BLaER1 (cell line): ENCODE results near the gene KCNV2.
"Not testable (repeated sequence)": the region's sequence is repeated elsewhere in the genome, so short reads cannot be mapped to it uniquely, and the experiment has no call there.

Experiments
- H3K27ac ChIP-seq: shearing (Covaris generic); formaldehyde crosslinking; 2 replicates; pipeline ENCODE4 v1.8.1; 2022
- H3K27me3 ChIP-seq: shearing (Covaris generic); formaldehyde crosslinking; 2 replicates; pipeline ENCODE4 v1.8.1; 2022
- H3K36me3 ChIP-seq: shearing (Covaris generic); formaldehyde crosslinking; 2 replicates; pipeline ENCODE4 v1.8.1; 2022
- H3K4me1 ChIP-seq: shearing (Covaris generic); formaldehyde crosslinking; 2 replicates; pipeline ENCODE4 v1.8.1; 2022
- H3K4me2 ChIP-seq: shearing (Covaris generic); formaldehyde crosslinking; 2 replicates; pipeline ENCODE4 v1.8.1; 2022
- H3K4me3 ChIP-seq: shearing (Covaris generic); formaldehyde crosslinking; 2 replicates; pipeline ENCODE4 v1.8.1; 2022
- H3K9ac ChIP-seq: shearing (Covaris generic); formaldehyde crosslinking; 2 replicates; pipeline ENCODE4 v1.8.1; 2022
- H3K9me3 ChIP-seq: shearing (Covaris generic); formaldehyde crosslinking; 2 replicates; pipeline ENCODE4 v1.8.1; 2022
- H4K20me1 ChIP-seq: shearing (Covaris generic); formaldehyde crosslinking; 2 replicates; pipeline ENCODE4 v1.8.1; 2022
- Cebpa-rat ChIP-seq: shearing (Covaris generic); IDR thresholded peaks from 2 replicates; pipeline ENCODE4 v1.8.1; 2022

KCNV2 gene

GRCh38 chr9:2691212-2691611, 26.1 kb upstream of the KCNV2 start:
- Histone ChIP-seq H3K4me1 (no peaks in the 10 kb centered on the region), H3K27ac (no peak overlapping the region), H3K4me3 (no peak overlapping the region), H3K4me2 (no peak overlapping the region), H3K9ac (no peak overlapping the region), H3K36me3 (no peaks in the 10 kb centered on the region), H4K20me1 (no peaks in the 10 kb centered on the region), H3K27me3 (no peaks in the 10 kb centered on the region), H3K9me3 (no peaks in the 10 kb centered on the region)
- no peak for TF ChIP-seq Cebpa-rat

- no peak overlapping the region for H3K27ac ChIP-seq
- no peak overlapping the region for H3K4me3 ChIP-seq
- H3K27me3 ChIP-seq, result no peaks in the 10 kb centered on the region
- H3K9me3 ChIP-seq, result no peaks in the 10 kb centered on the region
- no peaks in the 10 kb centered on the region for H3K4me1 ChIP-seq
- H4K20me1 ChIP-seq, result no peaks in the 10 kb centered on the region
- TF ChIP-seq Cebpa-rat, result no peak
- H3K9ac ChIP-seq, result no peak overlapping the region
- H3K4me2 ChIP-seq, result no peak overlapping the region
- no peaks in the 10 kb centered on the region for H3K36me3 ChIP-seq
Measured at GRCh38 chr9:2691626-2692025, 25.7 kb upstream of the KCNV2 start.

GRCh38 chr9:2693056-2693455, 24.3 kb upstream of the KCNV2 start:
- Histone ChIP-seq H3K9me3 (no peaks in the 10 kb centered on the region), H3K9ac (no peak overlapping the region)
- no peak for TF ChIP-seq Cebpa-rat

GRCh38 chr9:2697492-2697891, 19.8 kb upstream of the KCNV2 start:
- no peaks in the 10 kb centered on the region for H3K27me3 ChIP-seq
- H3K36me3 ChIP-seq, result no peaks in the 10 kb centered on the region
- H4K20me1 ChIP-seq, result no peaks in the 10 kb centered on the region
- no peaks in the 10 kb centered on the region for H3K9me3 ChIP-seq
- TF ChIP-seq Cebpa-rat, result no peak
- no peak overlapping the region for H3K27ac ChIP-seq
- H3K4me2 ChIP-seq, result no peak overlapping the region
- no peak overlapping the region for H3K4me3 ChIP-seq
- no peak overlapping the region for H3K9ac ChIP-seq
- H3K4me1 ChIP-seq, result no peaks in the 10 kb centered on the region

More at GRCh38 chr9:2693056-2693455, 24.3 kb upstream of the KCNV2 start:
- H4K20me1 ChIP-seq, result no peaks in the 10 kb centered on the region
- H3K27ac ChIP-seq, result no peak overlapping the region
- H3K4me2 ChIP-seq, result no peak overlapping the region
- no peak overlapping the region for H3K4me3 ChIP-seq
- no peaks in the 10 kb centered on the region for H3K27me3 ChIP-seq
- H3K36me3 ChIP-seq, result no peaks in the 10 kb centered on the region
- H3K4me1 ChIP-seq, result no peaks in the 10 kb centered on the region

- Histone ChIP-seq H3K36me3 (no peaks in the 10 kb centered on the region), H3K27ac (no peak overlapping the region), H3K9ac (no peak overlapping the region), H3K4me2 (no peak overlapping the region), H3K4me3 (no peak overlapping the region), H4K20me1 (no peaks in the 10 kb centered on the region), H3K9me3 (no peaks in the 10 kb centered on the region), H3K27me3 (no peaks in the 10 kb centered on the region), H3K4me1 (no peaks in the 10 kb centered on the region)
- TF ChIP-seq Cebpa-rat, result no peak
Measured at GRCh38 chr9:2700398-2700797, 16.9 kb upstream of the KCNV2 start.

GRCh38 chr9:2700909-2701550, 16.3 kb upstream of the KCNV2 start:
- Histone ChIP-seq H3K27me3 (no peaks in the 10 kb centered on the region), H4K20me1 (no peaks in the 10 kb centered on the region), H3K4me1 (no peaks in the 10 kb centered on the region), H3K27ac (no peak overlapping the region), H3K4me3 (no peak overlapping the region), H3K4me2 (no peak overlapping the region), H3K36me3 (no peaks in the 10 kb centered on the region), H3K9ac (no peak overlapping the region), H3K9me3 (no peaks in the 10 kb centered on the region)
- TF ChIP-seq Cebpa-rat, result no peak

- Histone ChIP-seq H3K9me3 (no peaks in the 10 kb centered on the region), H3K36me3 (no peaks in the 10 kb centered on the region), H4K20me1 (no peaks in the 10 kb centered on the region), H3K27me3 (no peaks in the 10 kb centered on the region), H3K4me1 (no peaks in the 10 kb centered on the region), H3K4me3 (no peak overlapping the region), H3K9ac (no peak overlapping the region), H3K4me2 (no peak overlapping the region), H3K27ac (no peak overlapping the region)
- no peak for TF ChIP-seq Cebpa-rat
Measured at GRCh38 chr9:2704504-2704903, 12.8 kb upstream of the KCNV2 start.

- not testable (repeated sequence) for H3K4me1 ChIP-seq, H3K27me3 ChIP-seq, H3K4me3 ChIP-seq, H3K4me2 ChIP-seq, H4K20me1 ChIP-seq, H3K9ac ChIP-seq, H3K9me3 ChIP-seq, H3K27ac ChIP-seq, H3K36me3 ChIP-seq
Measured at GRCh38 chr9:2707256-2707655, 10.1 kb upstream of the KCNV2 start.

GRCh38 chr9:2709645-2710101, 7.6 kb upstream of the KCNV2 start:
- no peak overlapping the region for H3K4me3 ChIP-seq
- H4K20me1 ChIP-seq, result no peaks in the 10 kb centered on the region
- no peak overlapping the region for H3K4me2 ChIP-seq
- no peak overlapping the region for H3K9ac ChIP-seq
- H3K27me3 ChIP-seq, result no peaks in the 10 kb centered on the region
- H3K9me3 ChIP-seq, result peaks cover 4% of the 10 kb centered on the region; the same call in 1 of the 2 replicates
- no peaks in the 10 kb centered on the region for H3K4me1 ChIP-seq
- TF ChIP-seq Cebpa-rat, result no peak
- no peaks in the 10 kb centered on the region for H3K36me3 ChIP-seq
- H3K27ac ChIP-seq, result no peak overlapping the region

- Histone ChIP-seq H3K4me2 (no peak overlapping the region), H4K20me1 (no peaks in the 10 kb centered on the region), H3K27ac (no peak overlapping the region), H3K4me1 (no peaks in the 10 kb centered on the region), H3K4me3 (no peak overlapping the region), H3K9me3 (peaks cover 4% of the 10 kb centered on the region; the same call in 1 of the 2 replicates), H3K9ac (no peak overlapping the region), H3K36me3 (no peaks in the 10 kb centered on the region), H3K27me3 (no peaks in the 10 kb centered on the region)
- no peak for TF ChIP-seq Cebpa-rat
Measured at GRCh38 chr9:2711716-2712115, 5.6 kb upstream of the KCNV2 start.
